Measurements from ENCODE around the gene SNRPA.

Gene SNRPA

DNA sequence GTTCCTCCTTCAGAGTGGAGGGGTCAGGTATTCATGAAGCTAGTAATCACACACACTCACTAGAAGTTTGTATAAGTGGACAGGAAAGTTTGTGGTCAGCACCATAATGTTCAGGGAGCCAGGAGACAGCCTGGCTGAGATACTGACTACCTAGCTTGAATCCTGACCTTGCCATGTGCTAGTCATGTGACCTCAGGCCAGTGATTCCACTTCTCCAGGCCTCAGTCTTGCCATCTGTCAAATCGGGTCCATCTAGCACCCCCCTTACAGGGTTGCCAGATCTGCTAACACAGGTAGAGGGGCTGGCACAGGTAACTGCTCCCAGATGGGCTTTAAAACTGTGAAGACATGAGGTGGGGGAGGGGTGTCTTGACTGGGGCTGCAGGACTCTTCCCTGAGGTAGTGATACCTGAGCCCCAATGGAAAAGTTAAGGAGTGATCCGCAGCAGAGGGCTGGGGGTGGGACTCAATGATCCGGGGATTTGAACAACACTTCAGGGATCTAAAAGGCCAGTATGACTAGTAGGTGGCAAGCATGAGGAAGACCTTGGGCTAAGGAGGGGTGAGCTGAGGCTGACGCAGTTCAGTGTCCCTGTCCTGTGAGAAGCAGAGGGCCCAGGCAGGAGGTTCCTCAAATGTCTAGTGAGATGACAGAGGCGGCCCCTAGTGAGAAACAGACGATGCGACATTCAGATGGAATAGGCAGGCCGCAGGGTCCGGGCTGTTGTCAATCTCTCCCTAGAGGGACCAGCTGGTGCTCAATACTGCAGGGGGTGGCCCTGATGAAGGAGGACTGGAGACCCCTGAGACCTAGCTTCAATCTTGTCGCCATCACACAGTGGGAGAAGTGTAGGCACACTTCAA, 9.2 kb upstream of the SNRPA start:
- no peaks in the 10 kb centered on the region for H4K20me1 ChIP-seq (ENCODE audit: insufficient read depth, low read length)
- H3K27me3 ChIP-seq (ENCODE audit: low read depth, low read length): no peaks in the 10 kb centered on the region
- no peaks in the 10 kb centered on the region for H3K4me1 ChIP-seq (ENCODE audit: low read length)
- no peak overlapping the region for H3K27ac ChIP-seq (ENCODE audit: low read length)
- TF ChIP-seq EZH2phosphoT487 (IDR thresholded peaks at IDR 0.05; ENCODE audit: low read depth): no peak
- TF ChIP-seq, protein P1, sequence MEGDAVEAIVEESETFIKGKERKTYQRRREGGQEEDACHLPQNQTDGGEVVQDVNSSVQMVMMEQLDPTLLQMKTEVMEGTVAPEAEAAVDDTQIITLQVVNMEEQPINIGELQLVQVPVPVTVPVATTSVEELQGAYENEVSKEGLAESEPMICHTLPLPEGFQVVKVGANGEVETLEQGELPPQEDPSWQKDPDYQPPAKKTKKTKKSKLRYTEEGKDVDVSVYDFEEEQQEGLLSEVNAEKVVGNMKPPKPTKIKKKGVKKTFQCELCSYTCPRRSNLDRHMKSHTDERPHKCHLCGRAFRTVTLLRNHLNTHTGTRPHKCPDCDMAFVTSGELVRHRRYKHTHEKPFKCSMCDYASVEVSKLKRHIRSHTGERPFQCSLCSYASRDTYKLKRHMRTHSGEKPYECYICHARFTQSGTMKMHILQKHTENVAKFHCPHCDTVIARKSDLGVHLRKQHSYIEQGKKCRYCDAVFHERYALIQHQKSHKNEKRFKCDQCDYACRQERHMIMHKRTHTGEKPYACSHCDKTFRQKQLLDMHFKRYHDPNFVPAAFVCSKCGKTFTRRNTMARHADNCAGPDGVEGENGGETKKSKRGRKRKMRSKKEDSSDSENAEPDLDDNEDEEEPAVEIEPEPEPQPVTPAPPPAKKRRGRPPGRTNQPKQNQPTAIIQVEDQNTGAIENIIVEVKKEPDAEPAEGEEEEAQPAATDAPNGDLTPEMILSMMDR (IDR thresholded peaks at IDR 0.05; ENCODE audit: low read depth, low read length): no peak
- H3K9ac ChIP-seq (ENCODE audit: low read length): no peak overlapping the region
- H3K4me2 ChIP-seq (ENCODE audit: low read length): no peak overlapping the region
- peaks cover 19% of the 10 kb centered on the region for H3K36me3 ChIP-seq (replicated peaks; ENCODE audit: low read depth, low read length)
- no peak overlapping the region for H3K4me3 ChIP-seq (ENCODE audit: low read length)
- no peaks in the 10 kb centered on the region for H3K79me2 ChIP-seq (ENCODE audit: low read length)
- H2AFZ ChIP-seq (ENCODE audit: low read depth, low read length): no peak overlapping the region
- no peaks in the 10 kb centered on the region for H3K9me3 ChIP-seq (ENCODE audit: insufficient read depth, low read length)

DNA sequence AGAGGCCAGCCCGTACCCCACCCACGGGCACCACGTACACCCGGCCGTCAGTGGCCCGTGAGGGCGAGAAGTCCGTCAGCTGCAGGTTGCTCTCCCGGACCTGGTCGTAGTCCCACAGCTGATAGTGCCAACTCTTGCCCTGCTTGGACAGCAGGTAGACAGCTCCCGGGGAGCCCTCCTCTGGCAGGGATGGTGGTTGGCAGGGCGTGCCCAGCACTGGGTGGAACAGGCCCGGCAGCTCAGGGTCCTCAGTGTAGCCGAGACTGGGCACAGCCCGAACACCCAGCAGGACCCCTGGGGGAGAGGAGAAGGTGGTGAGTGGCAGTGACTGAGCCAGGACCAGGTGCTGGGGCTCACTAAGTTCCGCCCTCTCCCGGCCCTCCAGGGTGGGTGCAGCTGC, 8.5 kb upstream of the SNRPA start:
- TF ChIP-seq EZH2phosphoT487 (IDR thresholded peaks at IDR 0.05; ENCODE audit: low read depth): no peak
- TF ChIP-seq, protein P1 (IDR thresholded peaks at IDR 0.05; ENCODE audit: low read depth, low read length): no peak
- H3K36me3 ChIP-seq (replicated peaks; ENCODE audit: low read depth, low read length): peaks cover 12% of the 10 kb centered on the region
- H3K4me3 ChIP-seq (ENCODE audit: low read length): no peak overlapping the region
- H3K9me3 ChIP-seq (ENCODE audit: insufficient read depth, low read length): no peaks in the 10 kb centered on the region
- no peaks in the 10 kb centered on the region for H4K20me1 ChIP-seq (ENCODE audit: insufficient read depth, low read length)
- H3K27ac ChIP-seq (ENCODE audit: low read length): no peak overlapping the region
- no peak overlapping the region for H3K9ac ChIP-seq (ENCODE audit: low read length)
- no peaks in the 10 kb centered on the region for H3K27me3 ChIP-seq (ENCODE audit: low read depth, low read length)
- no peaks in the 10 kb centered on the region for H3K4me1 ChIP-seq (ENCODE audit: low read length)
- H3K79me2 ChIP-seq (ENCODE audit: low read length): no peaks in the 10 kb centered on the region
- H3K4me2 ChIP-seq (ENCODE audit: low read length): no peak overlapping the region
- no peak overlapping the region for H2AFZ ChIP-seq (ENCODE audit: low read depth, low read length)

DNA sequence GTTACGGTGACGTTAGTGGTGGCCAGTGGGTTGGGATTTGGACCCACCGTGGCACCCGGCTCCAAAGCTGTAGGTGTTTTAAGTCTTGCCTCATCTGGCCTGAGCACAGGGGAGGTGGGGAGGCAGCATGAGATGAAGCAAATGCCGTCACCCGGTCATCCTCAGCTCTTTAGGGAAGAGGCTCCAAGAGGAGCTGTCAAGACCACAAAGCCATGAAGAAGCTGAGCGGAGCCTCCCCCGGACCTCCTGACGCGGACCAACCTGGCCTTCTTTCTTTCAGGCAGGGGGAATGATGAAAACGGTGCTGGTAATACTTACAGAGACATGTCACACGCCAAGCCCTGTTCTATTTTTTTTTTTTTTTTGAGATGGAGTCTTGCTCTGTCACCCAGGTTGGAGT, 8.1 kb upstream of the SNRPA start:
- H3K9me3 ChIP-seq (ENCODE audit: insufficient read depth, low read length): no peaks in the 10 kb centered on the region
- H3K36me3 ChIP-seq (replicated peaks; ENCODE audit: low read depth, low read length): peaks cover 10% of the 10 kb centered on the region
- H3K9ac ChIP-seq (ENCODE audit: low read length): no peak overlapping the region
- no peak overlapping the region for H3K4me2 ChIP-seq (ENCODE audit: low read length)
- no peak overlapping the region for H3K27ac ChIP-seq (ENCODE audit: low read length)
- no peak overlapping the region for H2AFZ ChIP-seq (ENCODE audit: low read depth, low read length)
- no peaks in the 10 kb centered on the region for H3K79me2 ChIP-seq (ENCODE audit: low read length)
- H3K27me3 ChIP-seq (ENCODE audit: low read depth, low read length): no peaks in the 10 kb centered on the region
- H3K4me1 ChIP-seq (ENCODE audit: low read length): no peaks in the 10 kb centered on the region
- no peak for TF ChIP-seq EZH2phosphoT487 (IDR thresholded peaks at IDR 0.05; ENCODE audit: low read depth)
- TF ChIP-seq, protein P1 (IDR thresholded peaks at IDR 0.05; ENCODE audit: low read depth, low read length): no peak
- H3K4me3 ChIP-seq (ENCODE audit: low read length): no peak overlapping the region
- no peaks in the 10 kb centered on the region for H4K20me1 ChIP-seq (ENCODE audit: insufficient read depth, low read length)

DNA sequence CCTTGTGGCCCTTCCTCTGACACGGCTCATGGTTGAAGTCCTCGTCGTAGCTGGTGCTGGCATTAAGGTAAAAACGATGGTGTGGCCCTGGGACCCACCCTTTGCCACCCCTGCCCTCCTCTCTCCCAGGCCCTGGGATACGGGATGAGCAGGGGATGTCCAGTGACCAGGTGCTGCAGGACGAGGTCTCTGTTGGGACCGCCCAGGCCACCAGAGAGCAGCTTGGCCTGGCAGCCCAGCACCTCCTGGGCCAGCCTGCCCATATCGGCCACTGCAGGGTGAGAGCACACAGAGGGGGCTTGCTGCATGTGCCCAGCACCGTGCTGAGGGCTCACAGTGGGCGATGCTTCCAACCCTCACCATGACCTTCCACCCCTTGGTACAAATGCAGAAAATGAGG, 7.1 kb upstream of the SNRPA start:
- H3K9me3 ChIP-seq (ENCODE audit: insufficient read depth, low read length): no peaks in the 10 kb centered on the region
- peaks cover 7% of the 10 kb centered on the region for H3K79me2 ChIP-seq (ENCODE audit: low read length)
- H4K20me1 ChIP-seq (ENCODE audit: insufficient read depth, low read length): no peaks in the 10 kb centered on the region
- TF ChIP-seq, protein P1 (IDR thresholded peaks at IDR 0.05; ENCODE audit: low read depth, low read length): no peak
- H3K9ac ChIP-seq (ENCODE audit: low read length): no peak overlapping the region
- H3K27ac ChIP-seq (ENCODE audit: low read length): no peak overlapping the region
- no peak overlapping the region for H3K4me2 ChIP-seq (ENCODE audit: low read length)
- no peak overlapping the region for H3K4me3 ChIP-seq (ENCODE audit: low read length)
- no peak overlapping the region for H2AFZ ChIP-seq (ENCODE audit: low read depth, low read length)
- H3K27me3 ChIP-seq (ENCODE audit: low read depth, low read length): no peaks in the 10 kb centered on the region
- peaks cover 10% of the 10 kb centered on the region for H3K36me3 ChIP-seq (replicated peaks; ENCODE audit: low read depth, low read length)
- H3K4me1 ChIP-seq (ENCODE audit: low read length): peaks cover 5% of the 10 kb centered on the region; the same call in 1 of the 2 replicates

All from OCI-LY3 (cell line).